Hypothalamus (tissue), 51 donors: ENCODE data around the gene OPTC.
"Not testable (repeated sequence)": the region's sequence is repeated elsewhere in the genome, so short reads cannot be mapped to it uniquely, and the experiment has no call there.

Experiments
- DNase-seq, 51 donors: peaks; one replicate each; lab custom pipeline; 2025; lab: John Stamatoyannopoulos, UW

OPTC gene, protein sequence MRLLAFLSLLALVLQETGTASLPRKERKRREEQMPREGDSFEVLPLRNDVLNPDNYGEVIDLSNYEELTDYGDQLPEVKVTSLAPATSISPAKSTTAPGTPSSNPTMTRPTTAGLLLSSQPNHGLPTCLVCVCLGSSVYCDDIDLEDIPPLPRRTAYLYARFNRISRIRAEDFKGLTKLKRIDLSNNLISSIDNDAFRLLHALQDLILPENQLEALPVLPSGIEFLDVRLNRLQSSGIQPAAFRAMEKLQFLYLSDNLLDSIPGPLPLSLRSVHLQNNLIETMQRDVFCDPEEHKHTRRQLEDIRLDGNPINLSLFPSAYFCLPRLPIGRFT

DNA sequence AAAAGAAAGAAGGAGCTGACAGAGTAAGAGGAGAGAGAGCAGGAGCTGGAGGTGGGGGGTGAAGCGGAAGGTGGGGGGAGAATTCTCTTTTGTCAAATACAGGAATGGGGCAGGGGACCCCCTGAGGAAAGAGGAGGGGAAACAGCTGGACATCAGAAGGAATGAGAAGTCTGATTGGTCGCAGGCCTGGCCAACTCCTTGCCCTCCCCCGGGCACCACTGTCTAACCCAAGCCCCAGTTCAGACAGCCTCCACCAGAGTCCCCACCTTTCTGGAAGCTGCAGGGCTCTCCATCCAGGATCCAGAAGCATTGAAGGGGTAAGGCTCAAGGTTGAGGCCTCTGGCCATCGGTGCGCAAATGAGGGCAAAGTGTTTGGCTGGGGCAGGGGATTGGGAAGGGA is at the start of gene OPTC:
Gene OPTC, plus strand, starts transcription at position 253 of the 400 bp plus-strand sequence. CDS start 1,853 bp downstream, outside the sequence.
- no peak for DNase-seq

DNA sequence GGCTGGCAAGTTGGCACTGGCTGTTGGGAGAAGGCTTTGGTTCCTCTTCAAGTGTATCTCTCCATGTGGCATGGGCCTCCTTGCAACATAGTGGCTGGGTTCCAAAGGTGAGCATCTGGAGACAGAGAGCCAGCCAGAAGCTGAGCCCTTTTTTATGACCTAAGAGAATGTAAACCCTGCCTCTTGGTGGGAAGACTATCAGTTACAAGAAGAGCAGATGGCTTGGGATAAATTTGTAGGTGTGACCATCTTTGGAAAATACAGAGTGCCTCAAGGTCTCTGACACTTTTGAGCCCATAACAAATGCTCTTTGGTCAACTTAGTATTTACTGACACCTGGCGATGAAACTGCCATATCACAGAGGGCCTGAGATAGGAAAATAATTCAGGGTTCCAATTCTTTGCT is 49.8 kb upstream of the OPTC start:
- no peak for DNase-seq

DNA sequence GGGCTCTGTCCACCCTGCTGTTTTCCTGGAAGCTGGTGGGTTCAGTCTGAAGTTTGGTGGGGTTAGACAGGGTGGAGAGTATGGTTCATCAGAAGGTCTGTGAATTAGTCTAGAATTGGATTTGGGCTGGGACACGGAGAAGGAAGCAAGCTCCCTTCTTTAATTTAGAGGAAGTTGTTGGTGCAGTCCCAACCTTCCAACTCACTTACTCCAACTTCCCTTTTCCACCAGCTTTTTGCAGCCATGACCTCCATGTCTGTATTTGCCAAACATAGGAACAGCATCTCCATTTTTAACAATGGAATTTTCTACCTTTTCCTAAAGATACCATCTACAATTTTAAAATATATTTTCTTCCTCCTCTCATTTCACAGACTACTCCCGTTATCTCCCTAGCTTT is 46.8 kb upstream of the OPTC start:
- no peak for DNase-seq

DNA sequence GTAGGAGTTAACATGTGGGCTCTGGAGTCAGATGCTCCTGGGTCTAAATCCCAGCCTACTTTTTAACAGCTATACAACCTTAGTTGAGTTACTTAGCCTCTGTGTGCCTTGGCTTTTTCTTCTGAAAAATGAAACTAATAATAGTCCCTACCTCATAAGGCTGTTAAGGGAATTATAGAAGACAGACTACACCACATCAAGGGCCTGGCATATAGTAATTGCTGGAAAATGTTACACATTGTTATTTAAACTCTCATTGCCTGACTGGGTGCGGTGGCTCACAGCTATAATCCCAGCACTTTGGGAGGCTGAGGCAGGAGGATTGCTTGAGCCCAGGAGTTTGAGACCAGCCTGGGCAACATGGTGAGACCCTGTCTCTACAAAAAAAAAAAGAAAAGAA is 46.4 kb upstream of the OPTC start:
- not testable (repeated sequence) for DNase-seq

DNA sequence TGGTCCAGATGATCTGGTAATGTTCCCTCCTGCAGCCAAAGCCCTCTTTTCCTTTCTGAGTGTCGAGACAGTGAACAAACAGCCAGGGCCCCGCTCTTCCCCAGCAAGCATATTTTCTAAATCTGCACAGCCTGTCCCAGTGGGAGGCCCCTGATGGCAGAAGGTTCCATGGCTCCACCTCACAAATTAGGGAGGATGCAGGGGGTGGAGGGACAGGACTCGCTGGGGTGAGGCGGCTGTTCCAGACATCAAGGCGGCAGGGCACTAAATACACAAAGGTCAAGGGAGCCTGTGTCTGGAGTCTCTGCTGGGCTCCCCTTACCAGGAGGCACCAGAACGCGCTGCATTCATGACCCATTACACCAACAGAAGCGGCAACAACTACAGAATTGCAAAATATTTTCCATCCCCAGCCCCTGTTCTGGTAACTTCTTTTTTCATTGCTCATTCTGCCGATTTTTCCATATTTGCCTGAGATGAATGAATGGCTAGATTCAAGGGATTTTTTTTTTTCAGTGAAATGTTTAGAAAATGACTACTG is 45.4 kb upstream of the OPTC start:
- DNase-seq: no peak

DNA sequence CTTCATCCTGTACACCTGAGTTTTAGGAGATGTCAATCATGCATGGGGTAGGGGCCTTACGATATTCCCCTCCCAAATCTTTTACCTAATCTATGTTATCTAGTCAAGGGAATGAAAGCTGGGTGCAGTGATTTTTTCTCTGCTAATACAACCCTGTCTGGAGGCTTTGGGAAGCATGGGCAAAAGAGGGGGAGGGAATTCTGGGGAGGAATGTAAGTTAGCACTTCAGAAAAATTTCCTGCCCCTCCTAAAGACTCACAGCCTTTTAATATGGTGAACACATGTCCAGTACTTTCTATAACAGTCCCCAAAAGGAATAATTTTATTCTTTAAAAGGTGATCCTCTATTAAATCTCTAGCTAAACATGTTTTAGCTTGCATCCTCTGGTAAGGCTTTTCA is 44.0 kb upstream of the OPTC start:
- no peak for DNase-seq

DNA sequence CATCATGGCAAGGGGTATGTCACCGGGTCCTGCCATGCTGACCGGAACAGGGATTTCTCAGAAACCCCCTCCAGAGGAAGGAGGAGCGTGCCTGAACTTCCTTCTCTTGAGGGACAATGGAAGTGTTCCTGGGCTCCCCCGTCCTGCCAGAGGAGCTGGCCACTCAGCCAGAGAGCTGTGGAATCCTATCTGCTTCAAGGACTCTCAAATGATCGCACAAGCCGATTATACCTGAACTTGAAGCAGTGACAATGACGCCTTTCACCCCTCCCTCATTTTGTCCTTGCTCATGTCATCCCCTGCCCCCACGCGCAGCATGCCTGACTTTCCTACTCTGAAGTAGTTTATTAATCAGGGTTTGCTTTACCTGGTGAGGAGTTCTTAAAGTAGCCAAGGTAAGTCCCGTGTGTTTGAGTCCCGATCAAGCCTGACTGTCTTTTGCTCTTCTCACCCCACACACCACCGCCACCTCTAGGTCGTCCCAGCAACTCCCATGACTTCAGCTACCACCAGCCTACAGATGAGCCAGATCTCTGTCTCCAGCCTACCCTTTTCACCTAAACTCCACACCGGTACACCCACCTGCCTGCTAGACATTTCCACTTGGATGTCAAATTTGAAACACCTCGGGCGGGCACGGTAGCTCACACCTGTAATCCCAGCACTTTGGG is 43.3 kb upstream of the OPTC start:
- no peak for DNase-seq

DNA sequence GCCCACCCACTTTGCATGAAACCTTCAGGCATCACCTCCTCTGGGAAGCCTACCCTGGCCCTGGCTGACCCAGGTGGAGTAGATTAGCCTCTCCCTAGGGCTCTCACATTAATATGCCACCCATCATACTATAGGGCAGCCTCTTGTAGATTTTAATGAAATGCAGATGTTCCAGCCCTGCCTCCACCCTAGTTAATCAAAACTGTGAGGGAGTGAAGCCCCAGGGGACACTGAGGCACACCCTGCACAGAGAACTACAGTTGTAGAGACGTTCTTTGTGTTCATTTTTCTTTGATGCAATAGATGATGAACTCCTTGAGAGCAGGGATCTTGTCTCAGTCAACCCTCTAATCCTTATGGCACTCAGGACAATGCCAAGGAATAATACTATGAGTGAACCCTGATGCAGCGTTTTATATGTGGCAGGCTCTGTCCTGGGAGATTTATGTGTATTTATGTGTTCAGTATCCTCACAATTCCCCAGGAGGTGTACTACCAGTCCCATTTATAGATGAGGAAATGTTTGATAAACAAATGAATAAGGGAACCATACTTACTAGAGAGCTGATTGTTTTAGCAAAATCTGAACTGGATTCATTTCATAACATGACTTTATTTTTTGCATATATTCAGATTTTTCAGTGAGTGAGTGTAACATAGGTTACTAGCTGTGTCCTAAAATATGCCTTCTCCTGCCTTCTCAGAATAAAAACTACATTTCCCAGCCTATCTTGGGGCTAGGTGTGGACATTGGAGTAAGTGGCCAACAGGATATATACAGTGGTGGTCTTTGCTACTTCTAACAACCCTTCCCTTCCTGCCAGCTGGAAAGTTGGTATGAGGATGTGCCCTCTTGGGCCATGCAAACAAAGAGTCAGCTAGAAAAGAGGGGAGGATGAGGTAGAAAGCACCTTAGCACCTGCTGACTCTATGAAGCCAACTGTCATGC is 41.8 kb upstream of the OPTC start:
- DNase-seq: no peak

DNA sequence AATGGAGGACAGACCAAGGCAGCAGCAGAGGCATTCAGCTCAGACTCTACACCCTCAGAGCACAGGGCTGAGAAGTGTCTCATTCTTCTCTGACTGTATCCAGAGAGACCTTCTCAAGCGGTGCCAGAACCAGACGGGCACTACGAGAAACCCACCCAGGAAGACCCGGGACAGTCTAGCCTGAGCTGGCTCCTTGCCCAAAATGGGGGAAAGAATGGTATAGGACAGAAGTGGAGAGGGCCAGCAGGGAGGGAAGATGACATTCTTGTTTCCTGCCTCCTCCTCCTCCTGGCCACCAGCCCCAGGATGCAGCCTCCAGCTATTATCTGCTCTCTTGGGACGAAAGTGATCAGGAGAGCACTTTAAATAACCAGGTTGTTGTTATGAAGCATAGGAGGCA is 40.9 kb upstream of the OPTC start:
- no peak for DNase-seq

DNA sequence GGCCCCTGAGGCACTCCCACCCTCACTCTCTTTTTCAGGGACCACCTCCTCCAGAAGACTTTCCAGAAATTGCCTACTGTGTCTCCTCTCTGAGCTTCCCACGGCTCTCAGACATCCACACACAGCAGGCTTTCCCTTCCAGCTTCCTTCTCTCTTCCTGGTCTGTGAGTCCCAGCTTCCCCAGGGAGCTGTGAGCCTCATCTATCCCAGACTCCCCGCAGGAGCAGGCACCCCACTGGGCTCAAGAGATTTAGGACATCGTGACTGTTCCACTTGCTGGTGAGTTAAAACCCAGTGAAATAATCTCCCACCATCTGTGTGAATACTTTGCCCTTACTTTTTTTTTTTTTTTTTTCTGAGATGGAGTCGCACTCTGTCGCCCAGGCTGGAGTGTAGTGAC is 40.3 kb upstream of the OPTC start:
- no peak for DNase-seq

DNA sequence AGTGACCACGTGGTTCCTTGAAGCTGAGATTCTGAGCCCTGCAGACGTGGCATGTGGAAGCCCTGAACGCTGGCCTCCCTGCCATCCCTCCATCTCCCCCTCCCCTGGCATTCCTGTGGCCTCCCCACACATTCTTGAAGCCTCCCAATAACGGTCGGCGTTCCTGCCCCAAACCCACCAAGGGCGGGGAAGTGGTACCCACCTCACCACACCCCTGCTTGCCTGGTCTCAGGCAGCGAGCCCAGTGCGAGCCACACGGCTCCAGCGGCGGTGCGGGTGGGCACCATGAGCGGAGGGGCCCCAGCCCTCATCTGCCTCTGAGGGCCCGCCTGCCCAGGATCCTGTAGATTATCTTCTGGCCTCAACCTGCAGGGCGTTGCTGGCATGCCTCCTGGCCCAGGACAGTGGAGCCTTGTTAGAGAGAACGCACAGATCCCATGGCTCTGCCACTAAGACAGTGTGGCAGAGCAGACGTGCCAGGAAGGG is 38.9 kb upstream of the OPTC start:
- no peak for DNase-seq

DNA sequence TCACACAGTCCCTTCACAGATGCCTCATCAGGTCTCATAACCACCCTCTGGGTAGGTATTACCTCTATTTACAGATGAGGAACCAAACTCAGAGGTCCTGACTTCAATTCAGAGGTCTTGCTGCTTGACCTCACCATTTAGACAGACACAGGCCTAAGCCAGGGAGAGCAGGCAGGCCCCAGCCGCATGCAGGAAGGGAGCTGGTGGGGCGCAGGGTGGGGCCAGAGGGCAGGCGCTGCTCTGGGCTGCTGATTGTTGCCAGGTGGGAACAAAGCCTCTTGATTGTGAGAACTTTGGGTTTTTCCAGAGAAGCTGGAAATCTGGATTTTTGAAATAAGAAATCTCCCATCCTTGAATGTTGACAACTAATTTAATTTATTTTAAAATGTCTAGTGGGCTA is 38.2 kb upstream of the OPTC start:
- no peak for DNase-seq

DNA sequence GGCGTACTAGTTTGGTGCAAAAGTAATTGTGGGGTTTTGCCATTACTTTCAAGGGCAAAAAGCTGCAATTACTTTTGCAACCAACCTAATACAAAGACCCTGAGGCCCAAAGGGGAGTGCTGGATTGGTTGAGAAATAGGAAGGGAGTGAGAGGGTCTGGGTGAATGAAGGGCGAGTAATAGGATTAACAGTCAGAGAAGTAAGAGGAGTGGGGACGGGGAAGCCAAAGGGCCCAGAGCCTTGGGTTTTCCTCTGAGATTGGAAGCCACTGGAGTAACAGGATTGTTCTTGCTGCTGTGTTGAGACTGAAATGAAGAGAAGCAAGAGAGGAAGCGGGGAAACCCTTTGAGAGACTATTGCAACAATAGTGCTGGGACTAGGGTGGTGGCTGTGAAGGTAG is 37.4 kb upstream of the OPTC start:
- DNase-seq: no peak

DNA sequence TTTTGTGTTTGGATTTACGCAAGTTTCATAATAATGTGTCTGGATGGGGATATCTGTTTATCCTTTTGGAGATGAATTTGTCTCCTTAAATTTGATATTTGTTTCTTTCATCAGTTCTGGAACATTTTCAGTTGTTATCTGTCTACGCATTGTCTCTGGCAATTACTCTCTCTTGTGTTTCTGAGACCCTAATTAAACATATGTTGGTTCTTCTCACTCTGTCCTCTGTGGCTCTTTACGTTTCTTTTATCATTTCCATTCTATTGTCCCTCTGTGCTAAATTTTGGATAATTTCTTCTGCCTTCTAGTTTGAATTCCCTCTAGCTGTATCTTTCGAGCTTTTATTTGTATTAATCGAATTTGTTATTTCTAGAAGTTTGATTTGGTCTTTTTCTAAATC is 35.9 kb upstream of the OPTC start:
- no peak for DNase-seq

DNA sequence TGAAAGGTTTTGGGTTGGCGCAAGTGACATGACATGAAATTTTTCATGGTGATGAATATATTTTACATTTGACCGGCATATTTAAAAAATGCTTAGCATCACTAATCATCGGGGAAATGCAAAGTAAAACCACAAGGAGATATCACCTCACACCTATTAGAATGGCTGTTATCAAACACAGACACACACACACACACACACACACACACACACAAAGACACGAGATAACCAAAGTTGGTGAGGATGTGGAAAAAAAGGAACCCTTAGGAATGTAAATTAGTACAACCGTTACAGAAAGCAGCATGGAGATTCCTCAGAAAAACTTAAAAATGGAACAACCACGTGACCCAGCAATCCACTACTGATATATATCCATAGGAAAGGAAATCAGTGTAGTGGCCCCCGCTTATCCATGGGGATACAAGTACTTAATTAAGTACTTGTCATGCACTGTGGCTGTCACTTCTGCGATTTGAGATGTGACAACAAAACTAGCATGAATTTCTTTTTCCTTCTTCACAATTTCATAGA is 34.2 kb upstream of the OPTC start:
- DNase-seq: no peak

DNA sequence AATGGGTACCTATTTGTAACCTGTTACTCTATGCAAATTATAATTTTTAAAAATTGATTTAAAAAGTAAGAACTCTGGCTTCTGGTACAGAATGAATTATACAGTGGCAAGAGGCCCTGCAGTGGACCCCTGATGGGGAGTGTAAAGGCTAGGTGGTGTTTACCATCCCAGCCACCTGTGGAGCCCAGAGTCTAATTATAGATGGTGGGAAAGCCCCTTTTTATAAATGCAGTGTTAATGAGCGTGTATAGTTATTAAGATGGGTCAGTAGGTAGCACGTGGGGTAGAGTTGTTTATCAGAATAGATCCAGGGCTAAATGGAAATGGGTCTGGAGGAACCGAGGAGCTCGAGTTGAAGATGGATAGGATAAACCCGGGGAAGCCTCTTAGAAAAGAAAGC is 32.2 kb upstream of the OPTC start:
- no peak for DNase-seq

DNA sequence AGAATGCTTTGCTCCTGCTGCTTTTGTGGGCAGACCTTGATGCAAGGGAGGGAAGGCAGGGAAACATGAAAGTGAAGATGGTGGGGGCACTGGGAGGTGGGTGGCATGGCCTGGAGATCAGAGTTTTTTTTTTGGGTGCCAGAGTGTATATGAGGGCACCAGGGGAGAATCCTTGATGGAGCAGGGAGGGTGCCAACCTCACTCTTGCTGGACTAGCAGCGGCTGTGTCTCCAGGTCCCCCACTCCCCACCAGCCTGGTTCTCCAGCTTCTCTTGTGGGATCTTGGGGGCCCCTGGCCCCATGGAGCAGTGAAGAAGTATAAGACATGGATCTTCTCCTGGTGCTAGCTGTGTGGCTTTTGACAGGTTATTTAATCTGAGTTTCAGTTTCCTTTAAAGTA is 31.8 kb upstream of the OPTC start:
- DNase-seq: no peak

DNA sequence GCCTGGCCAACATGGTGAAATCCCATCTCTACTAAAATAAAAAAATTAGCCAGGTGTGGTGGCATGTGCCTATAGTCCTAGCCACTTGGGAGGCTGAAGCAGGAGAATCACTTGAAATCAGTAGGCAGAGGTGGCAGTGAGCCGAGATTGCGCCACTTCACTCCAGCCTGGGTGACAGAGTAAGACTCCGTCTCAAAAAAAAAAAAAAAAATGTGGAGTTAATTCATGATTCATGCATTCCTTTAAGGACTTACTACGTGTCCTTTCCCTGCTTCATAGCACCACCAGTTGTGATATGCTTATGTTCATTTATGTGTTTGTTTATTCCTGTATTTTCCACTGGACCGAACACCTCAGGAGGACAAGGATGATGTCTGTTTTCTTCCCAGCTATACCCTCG is 31.1 kb upstream of the OPTC start:
- DNase-seq: no peak

DNA sequence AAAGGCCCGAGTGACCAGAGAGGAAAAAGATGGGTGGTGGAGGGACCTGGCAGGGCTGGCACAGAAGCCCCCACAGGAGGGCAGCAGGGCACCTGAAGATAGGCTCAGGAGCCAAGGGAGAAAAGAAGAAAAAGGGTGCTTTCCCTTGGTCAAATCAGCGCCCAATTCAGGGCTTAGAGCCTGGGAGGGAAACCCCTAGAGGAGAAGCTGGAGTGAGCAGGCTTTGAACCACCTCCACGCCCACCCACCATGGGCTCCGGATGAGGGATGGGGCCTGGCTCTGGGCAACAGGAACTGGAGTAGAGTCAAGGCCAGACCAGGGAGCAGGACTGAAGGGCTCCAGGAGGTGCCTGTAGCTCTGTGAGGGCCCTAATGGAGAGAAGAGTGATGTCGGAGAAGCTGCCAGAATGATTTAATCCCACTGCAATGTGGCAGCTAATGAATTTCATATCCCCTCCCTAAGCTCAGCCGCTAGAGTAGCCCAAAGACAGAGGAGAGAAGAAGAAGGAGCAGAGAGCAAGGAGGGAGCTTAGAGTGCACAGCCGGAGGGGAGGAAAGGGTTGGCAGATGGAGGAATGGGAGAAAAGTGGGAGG is 30.4 kb upstream of the OPTC start:
- no peak for DNase-seq

DNA sequence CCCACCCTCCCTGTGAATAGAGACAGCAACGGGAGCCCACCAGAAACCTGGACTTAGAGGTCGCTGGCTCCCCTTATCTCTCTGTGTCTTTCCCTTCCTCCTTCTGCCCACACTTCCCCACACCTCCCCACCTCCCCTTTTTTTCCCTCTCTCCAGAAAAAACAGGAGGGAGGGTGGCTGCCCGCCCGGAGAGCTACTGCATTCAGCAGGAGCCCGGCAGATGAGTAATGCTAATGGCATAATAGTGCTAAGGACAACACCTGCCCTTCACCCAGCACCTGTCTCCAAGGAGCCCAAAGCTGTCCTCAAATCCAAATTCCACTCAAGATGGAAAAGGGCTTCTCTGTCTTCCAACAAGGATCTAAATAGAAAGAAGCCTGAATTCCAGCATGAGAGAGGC is 29.7 kb upstream of the OPTC start:
- no peak for DNase-seq
